Fibroblast of the conjunctiva (primary cell): ENCODE results near the gene DUSP9.

Source experiments
- DNase-seq: peaks from one replicate; pipeline ENCODE4 v3.0.0-alpha.2; 2010; ENCODE audit warnings: low read depth

DUSP9 gene

GRCh38 chrX:153648358-153649177, 1.6 kb downstream of the DUSP9 start:
- DNase-seq = no peak

GRCh38 chrX:153649178-153649914, 2.3 kb downstream of the DUSP9 start:
- DNase-seq = no peak

GRCh38 chrX:153649915-153650782, 3.1 kb downstream of the DUSP9 start:
- no peak for DNase-seq

- no peak for DNase-seq
These were observed 4.0 kb downstream of the DUSP9 start for GRCh38 chrX:153650959-153651358.

- no peak for DNase-seq
These were observed 4.6 kb downstream of the DUSP9 start for GRCh38 chrX:153651540-153652079.

- no peak for DNase-seq
These were observed 6.6 kb downstream of the DUSP9 start for GRCh38 chrX:153653556-153653955.

- DNase-seq = no peak
These were observed 10.2 kb downstream of the DUSP9 start for GRCh38 chrX:153657161-153657560.

GRCh38 chrX:153659268-153659667, 12.3 kb downstream of the DUSP9 start:
- DNase-seq = no peak

- DNase-seq = no peak
These were observed 15.3 kb downstream of the DUSP9 start for GRCh38 chrX:153662266-153662665.

- no peak for DNase-seq
These were observed 18.8 kb downstream of the DUSP9 start for GRCh38 chrX:153665726-153666306.

GRCh38 chrX:153667281-153667955, 20.4 kb downstream of the DUSP9 start:
- DNase-seq = no peak

GRCh38 chrX:153667956-153668396, 21.0 kb downstream of the DUSP9 start:
- peak; percentile 61 for DNase-seq

GRCh38 chrX:153668423-153669173, 21.6 kb downstream of the DUSP9 start:
- DNase-seq = no peak

GRCh38 chrX:153669174-153669890, 22.3 kb downstream of the DUSP9 start:
- no peak for DNase-seq

GRCh38 chrX:153669901-153670731, 23.1 kb downstream of the DUSP9 start:
- no peak for DNase-seq

GRCh38 chrX:153670748-153671588, 24.0 kb downstream of the DUSP9 start:
- no peak for DNase-seq

GRCh38 chrX:153671589-153672530, 24.9 kb downstream of the DUSP9 start:
- no peak for DNase-seq
